ENCODE data around the gene CENPN. TPM values are rescaled to one million over a fixed set of nuclear protein-coding genes. Genes with fewer than 3 reads are reported as not detected.

CENPN gene
- total RNA-seq, 1 experiment from 2014 or later = 76.7 TPM

- RAD21 ChIA-PET (ENCODE audit: low non-redundant PET in 1 of 2, low total read pairs in 2 of 2, uncharacterized antibody in 2 of 2, unreplicated experiment in 2 of 2) = no interaction called here
Measured at GRCh38 chr16:81012974-81013373, 6.0 kb downstream of the CENPN start.

GRCh38 chr16:81014672-81015071, 7.7 kb downstream of the CENPN start:
- H2AFZ ChIP-seq (ENCODE audit: low read depth, low read length, poor library complexity, severe bottlenecking) = no peak overlapping the region
- no peak overlapping the region for H3K9ac ChIP-seq (ENCODE audit: low read length)
- intact Hi-C loops (cut with micrococcal nuclease) = no loop called here
- no peak for DNase-seq (ENCODE audit: low read depth, low spot score)
- H3K36me3 ChIP-seq (ENCODE audit: control insufficient read depth in 1 of 2, insufficient read depth in 2 of 2, low read length in 2 of 2) = peaks cover 57 to 68% of the 10 kb centered on the region in 2 experiments
- BruUV-seq (replicated peaks) = no TSS peak
- no peaks in the 10 kb centered on the region for H3K9me3 ChIP-seq (ENCODE audit: control insufficient read depth in 1 of 2, insufficient read depth in 1 of 2, low read depth in 1 of 2, low read length in 2 of 2)
- no peak overlapping the region for H3K27ac ChIP-seq (ENCODE audit: low read depth, low read length)
- no peak overlapping the region for H3K4me2 ChIP-seq (ENCODE audit: low read length)
- ChIA-PET CTCF (interaction anchor here (0.9 to 1.0 kb wide), 2 partner anchors 10 to 21 kb away, joined by 3 to 4 read pairs; partner anchors contain the start of gene ATMIN), RAD21 (ENCODE audit: low non-redundant PET in 1 of 2, low total read pairs in 2 of 2, uncharacterized antibody in 2 of 2, unreplicated experiment in 2 of 2) (no interaction called here), POLR2A (no interaction called here)
- no peaks in the 10 kb centered on the region for H3K4me1 ChIP-seq (ENCODE audit: control insufficient read depth in 1 of 2, insufficient read depth in 2 of 2, low read length in 2 of 2)
- no peak for ATAC-seq
- H3K9me2 ChIP-seq (ENCODE audit: insufficient read depth) = no peaks in the 10 kb centered on the region
- no peaks in the 10 kb centered on the region for H4K20me1 ChIP-seq (ENCODE audit: insufficient read depth)
- TF ChIP-seq CEBPB (IDR thresholded peaks at IDR 0.05; ENCODE audit: low read depth) (no peak), CTCF (IDR thresholded peaks at IDR 0.05 in 2 of 3, conservative IDR thresholded peaks at IDR 0.05 in 1 of 3; ENCODE audit: borderline replicate concordance in 1 of 3, insufficient read depth in 1 of 3, low read depth in 2 of 3, low read length in 2 of 3) (no peak), SP1 (IDR thresholded peaks at IDR 0.05; ENCODE audit: low read depth) (no peak), POLR2A (IDR thresholded peaks at IDR 0.05; ENCODE audit: borderline replicate concordance, extremely low read depth, insufficient read depth, insufficient read length) (no peak), RAD21 (IDR thresholded peaks at IDR 0.05; ENCODE audit: low read depth) (no peak), JUND (IDR thresholded peaks at IDR 0.05) (no peak), SIN3A (IDR thresholded peaks at IDR 0.05; ENCODE audit: low read depth) (no peak), TCF7L2 (IDR thresholded peaks at IDR 0.05; ENCODE audit: borderline replicate concordance, extremely low read depth, insufficient read depth, insufficient read length) (no peak)
- H3K4me3 ChIP-seq (replicated peaks in 1 of 2; ENCODE audit: low read depth in 1 of 2, low read length in 2 of 2) = no peak overlapping the region
- peaks cover 30% of the 10 kb centered on the region for H3K79me2 ChIP-seq (ENCODE audit: insufficient read depth, low read length)
- H3K27me3 ChIP-seq (ENCODE audit: insufficient read depth, low read length) = no peaks in the 10 kb centered on the region

More at GRCh38 chr16:81012974-81013373, 6.0 kb downstream of the CENPN start:
- ChIA-PET POLR2A (no interaction called here), CTCF (no interaction called here)
- H3K79me2 ChIP-seq (ENCODE audit: insufficient read depth, low read length) = peaks cover 47% of the 10 kb centered on the region
- no peak for DNase-seq (ENCODE audit: low read depth, low spot score)
- no peaks in the 10 kb centered on the region for H3K9me3 ChIP-seq (ENCODE audit: control insufficient read depth in 1 of 2, insufficient read depth in 1 of 2, low read depth in 1 of 2, low read length in 2 of 2)
- peaks cover 47 to 53% of the 10 kb centered on the region in 2 experiments for H3K36me3 ChIP-seq (ENCODE audit: control insufficient read depth in 1 of 2, insufficient read depth in 2 of 2, low read length in 2 of 2)
- no peaks in the 10 kb centered on the region for H3K9me2 ChIP-seq (ENCODE audit: insufficient read depth)
- no peak overlapping the region for H2AFZ ChIP-seq (ENCODE audit: low read depth, low read length, poor library complexity, severe bottlenecking)
- no peak overlapping the region for H3K4me3 ChIP-seq (replicated peaks in 1 of 2; ENCODE audit: low read depth in 1 of 2, low read length in 2 of 2)
- H3K27me3 ChIP-seq (ENCODE audit: insufficient read depth, low read length) = no peaks in the 10 kb centered on the region
- H3K27ac ChIP-seq (ENCODE audit: low read depth, low read length) = no peak overlapping the region
- H3K4me2 ChIP-seq (ENCODE audit: low read length) = no peak overlapping the region
- intact Hi-C loops (cut with micrococcal nuclease) = no loop called here
- no peak for TF ChIP-seq JUND (IDR thresholded peaks at IDR 0.05)
- H4K20me1 ChIP-seq (ENCODE audit: insufficient read depth) = peaks cover 3% of the 10 kb centered on the region; the same call in 1 of the 2 replicates
- peaks cover 5 to 7% of the 10 kb centered on the region in 2 experiments for H3K4me1 ChIP-seq (ENCODE audit: control insufficient read depth in 1 of 2, insufficient read depth in 2 of 2, low read length in 2 of 2)
- H3K9ac ChIP-seq (ENCODE audit: low read length) = no peak overlapping the region
- ATAC-seq = no peak
- no TSS peak for BruUV-seq (replicated peaks)
